ENCODE measurements around the gene HIP1. TPM values are rescaled to one million over a fixed set of nuclear protein-coding genes. Genes with fewer than 3 reads are reported as not detected.

HIP1 gene
- total RNA-seq, 4 donors from 2014 or later = 24.9 to 51.2 (median 27.2) TPM

- no peak for ATAC-seq (ENCODE audit: low FRiP score)
- DNase-seq (ENCODE audit: low spot score) = no peak
- TF ChIP-seq CTCF (IDR thresholded peaks at IDR 0.05) = no peak
Measured at GRCh38 chr7:75658802-75659201, 79.9 kb downstream of the HIP1 start.

GRCh38 chr7:75658369-75658768, 80.4 kb downstream of the HIP1 start:
- no peak for TF ChIP-seq CTCF (IDR thresholded peaks at IDR 0.05)
- ATAC-seq (ENCODE audit: low FRiP score) (no peak), DNase-seq (ENCODE audit: low spot score) (no peak)

GRCh38 chr7:75657866-75658265, 80.9 kb downstream of the HIP1 start:
- DNase-seq (ENCODE audit: low spot score) (no peak), ATAC-seq (ENCODE audit: low FRiP score) (no peak)
- TF ChIP-seq CTCF (IDR thresholded peaks at IDR 0.05) = no peak

GRCh38 chr7:75656740-75657139, 82.0 kb downstream of the HIP1 start:
- no peak for TF ChIP-seq CTCF (IDR thresholded peaks at IDR 0.05)
- no peak for DNase-seq (ENCODE audit: low spot score)
- ATAC-seq (ENCODE audit: low FRiP score) = no peak

- no peak for ATAC-seq (ENCODE audit: low FRiP score)
- no peak for DNase-seq (ENCODE audit: low spot score)
- no peak for TF ChIP-seq CTCF (IDR thresholded peaks at IDR 0.05)
Measured at GRCh38 chr7:75655536-75655935, 83.2 kb downstream of the HIP1 start.

- no peak for TF ChIP-seq CTCF (IDR thresholded peaks at IDR 0.05)
- DNase-seq (ENCODE audit: low spot score) (no peak), ATAC-seq (ENCODE audit: low FRiP score) (no peak)
Measured at GRCh38 chr7:75654855-75655254, 83.9 kb downstream of the HIP1 start.

- ATAC-seq (ENCODE audit: low FRiP score) (no peak), DNase-seq (ENCODE audit: low spot score) (no peak)
- TF ChIP-seq CTCF (IDR thresholded peaks at IDR 0.05) = no peak
Measured at GRCh38 chr7:75653651-75654050, 85.1 kb downstream of the HIP1 start.

Data from omental fat pad (tissue), 4 donors.